ENCODE measurements around the gene S1PR5.

DNA sequence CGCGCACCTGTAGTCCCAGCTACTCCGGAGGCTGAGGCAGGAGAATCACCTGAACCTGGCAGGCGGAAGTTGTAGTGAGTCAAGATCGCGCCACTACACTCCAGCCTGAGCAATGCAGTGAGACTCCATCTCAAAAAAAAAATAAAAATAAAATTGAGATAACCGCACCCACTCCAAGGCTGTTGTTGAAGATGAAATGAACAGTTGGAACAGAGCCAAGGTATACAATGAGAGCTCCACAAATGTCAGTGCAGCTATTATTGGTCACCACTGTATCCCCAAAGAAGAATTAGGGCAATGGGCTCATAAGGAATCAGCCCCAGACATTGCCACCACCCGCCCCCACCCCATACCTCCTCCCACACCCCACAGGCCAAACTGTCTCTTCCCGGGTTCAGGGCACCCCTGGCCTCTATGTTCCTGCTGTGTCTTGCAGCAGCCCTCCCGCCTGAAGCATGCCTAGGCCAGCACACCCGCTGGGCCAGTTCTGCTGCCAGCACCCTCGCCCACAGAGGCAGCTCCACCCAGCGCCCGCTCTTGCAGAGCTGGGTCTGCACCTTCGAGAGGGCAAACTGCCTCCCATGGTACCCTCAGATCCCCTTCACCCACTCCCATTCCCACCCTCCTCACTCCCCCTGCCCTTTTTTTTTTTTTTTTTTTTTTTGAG is 3.5 kb upstream of the S1PR5 start:
- TF ChIP-seq, protein P1, sequence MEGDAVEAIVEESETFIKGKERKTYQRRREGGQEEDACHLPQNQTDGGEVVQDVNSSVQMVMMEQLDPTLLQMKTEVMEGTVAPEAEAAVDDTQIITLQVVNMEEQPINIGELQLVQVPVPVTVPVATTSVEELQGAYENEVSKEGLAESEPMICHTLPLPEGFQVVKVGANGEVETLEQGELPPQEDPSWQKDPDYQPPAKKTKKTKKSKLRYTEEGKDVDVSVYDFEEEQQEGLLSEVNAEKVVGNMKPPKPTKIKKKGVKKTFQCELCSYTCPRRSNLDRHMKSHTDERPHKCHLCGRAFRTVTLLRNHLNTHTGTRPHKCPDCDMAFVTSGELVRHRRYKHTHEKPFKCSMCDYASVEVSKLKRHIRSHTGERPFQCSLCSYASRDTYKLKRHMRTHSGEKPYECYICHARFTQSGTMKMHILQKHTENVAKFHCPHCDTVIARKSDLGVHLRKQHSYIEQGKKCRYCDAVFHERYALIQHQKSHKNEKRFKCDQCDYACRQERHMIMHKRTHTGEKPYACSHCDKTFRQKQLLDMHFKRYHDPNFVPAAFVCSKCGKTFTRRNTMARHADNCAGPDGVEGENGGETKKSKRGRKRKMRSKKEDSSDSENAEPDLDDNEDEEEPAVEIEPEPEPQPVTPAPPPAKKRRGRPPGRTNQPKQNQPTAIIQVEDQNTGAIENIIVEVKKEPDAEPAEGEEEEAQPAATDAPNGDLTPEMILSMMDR (IDR thresholded peaks at IDR 0.05) = no peak
- TF ChIP-seq POLR2A (IDR thresholded peaks at IDR 0.05) = no peak
